ENCODE data around the gene TRIM2.
A peak's percentile ranks its signal among the peaks of the same experiment; 100 is the strongest.

TRIM2 gene

DNA sequence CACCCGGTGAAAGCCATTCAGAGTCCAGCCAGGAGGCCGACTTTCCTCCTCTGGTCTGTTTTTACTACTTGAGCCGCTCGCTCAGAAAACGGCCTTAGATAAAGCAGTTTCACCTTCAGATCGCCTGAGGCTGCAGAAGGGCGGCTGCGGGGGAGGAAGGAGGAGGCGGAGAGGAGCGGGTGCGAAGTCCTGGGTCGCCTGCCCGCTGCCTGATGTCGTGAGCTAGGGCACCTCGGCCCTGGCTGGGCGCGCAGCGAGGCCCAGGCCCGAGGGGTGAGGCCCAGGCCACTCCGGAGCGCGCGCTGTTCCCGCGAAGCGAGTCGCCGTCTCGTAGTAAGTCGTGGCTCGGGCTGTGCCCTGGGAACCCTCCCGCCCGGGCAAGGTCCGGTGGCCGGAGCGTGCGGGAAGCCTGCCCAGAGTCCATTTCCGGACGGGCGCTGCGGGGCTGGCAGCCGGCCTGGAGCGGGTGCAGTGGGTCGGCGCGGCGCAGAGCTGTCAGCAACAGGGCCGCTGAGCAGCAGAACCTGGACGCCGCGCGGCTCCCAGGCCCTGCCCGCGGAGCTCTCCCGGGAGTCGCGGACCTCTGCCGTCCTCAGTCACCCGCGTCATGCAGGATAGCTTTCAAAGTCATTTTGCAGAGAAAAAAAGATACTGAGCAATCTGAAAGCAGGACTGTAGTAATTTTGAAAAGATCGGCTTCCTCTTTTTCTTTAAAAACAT lies 18.6 kb downstream of the TRIM2 start:
- DNase-seq: peak; percentile 39 to 51

DNA sequence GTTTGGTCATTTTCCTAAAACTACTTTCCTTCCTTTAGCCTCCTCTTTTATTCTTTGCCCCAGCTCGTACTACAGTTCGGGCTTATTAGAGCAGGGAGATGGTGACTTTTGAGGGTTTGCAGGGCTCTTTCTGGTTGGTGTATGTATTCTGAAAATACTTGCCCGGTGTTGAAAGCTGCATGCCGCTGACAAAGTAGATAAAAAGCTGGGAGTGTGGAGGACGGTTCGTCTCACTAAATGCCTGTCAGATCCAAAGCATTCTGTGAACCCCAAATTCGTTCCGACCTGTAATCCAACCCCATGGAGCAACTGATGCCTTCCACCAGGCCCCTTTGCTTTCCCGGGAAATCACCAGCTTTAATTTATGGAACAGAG lies 19.2 kb downstream of the TRIM2 start:
- no peak for DNase-seq

DNA sequence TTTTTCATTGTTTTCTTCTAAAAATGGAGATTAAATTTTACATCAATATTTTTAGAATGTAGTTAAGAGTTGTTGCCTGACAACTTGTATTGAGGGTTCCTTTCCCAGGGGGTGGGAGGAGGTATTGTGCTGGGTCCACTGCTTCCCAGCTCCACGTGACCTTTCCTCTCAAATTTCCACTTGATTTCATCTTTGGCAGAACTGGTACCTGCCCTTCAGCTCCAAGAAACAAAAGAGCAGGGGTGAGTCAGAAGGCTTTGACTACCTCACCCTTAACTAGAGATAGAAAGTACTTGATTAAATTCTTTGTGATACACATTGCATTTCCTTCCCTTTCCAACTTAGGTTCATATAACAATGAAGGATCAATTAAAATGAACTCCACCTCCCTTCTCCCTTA lies 19.7 kb downstream of the TRIM2 start:
- DNase-seq: no peak

DNA sequence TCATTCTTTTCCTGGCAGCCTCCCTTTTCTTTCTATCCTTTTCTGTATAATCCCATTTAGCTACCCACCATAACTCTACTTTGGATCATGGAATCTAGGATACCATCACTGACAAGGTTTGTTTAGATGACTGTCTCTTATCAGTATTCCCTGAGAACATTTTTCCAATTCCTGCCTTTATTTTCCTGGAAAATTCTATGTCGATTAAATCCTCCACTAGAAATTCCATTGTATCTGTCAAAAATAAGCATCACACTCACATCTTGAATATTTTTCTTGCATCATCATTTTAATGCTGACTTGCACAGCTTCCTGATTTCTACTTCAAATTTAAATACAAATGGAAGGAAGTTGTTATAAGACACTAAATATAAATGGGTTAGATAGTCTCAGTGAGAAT lies 20.2 kb downstream of the TRIM2 start:
- no peak for DNase-seq

DNA sequence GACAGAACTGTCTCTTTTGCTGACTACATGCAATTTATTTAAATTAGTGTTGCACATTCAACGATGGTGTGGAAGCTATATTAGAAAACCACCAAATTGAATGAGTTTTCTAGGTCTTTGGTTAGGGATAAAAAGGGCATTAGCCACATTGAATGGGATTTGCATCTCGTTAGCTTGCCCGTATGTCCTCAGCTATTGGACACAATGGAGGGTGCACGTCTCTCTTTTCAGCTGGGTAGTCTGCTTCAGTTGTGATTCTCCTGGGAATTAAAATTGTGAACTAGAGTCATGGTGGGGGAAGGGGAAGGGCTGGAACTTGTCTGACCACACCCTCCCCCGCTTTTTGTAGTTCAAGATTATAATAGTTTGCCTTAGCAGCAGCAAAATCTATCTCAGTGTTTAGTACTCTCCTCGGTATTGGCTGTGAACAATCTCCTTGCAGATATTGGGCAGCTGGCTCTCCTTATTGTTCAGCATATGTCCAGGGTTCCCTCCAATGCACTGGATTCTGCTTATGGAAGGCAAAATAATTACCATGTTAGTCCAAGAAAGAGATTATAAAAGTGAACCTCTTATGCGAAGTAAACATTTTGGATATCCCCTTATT lies 23.3 kb downstream of the TRIM2 start:
- DNase-seq: no peak

DNA sequence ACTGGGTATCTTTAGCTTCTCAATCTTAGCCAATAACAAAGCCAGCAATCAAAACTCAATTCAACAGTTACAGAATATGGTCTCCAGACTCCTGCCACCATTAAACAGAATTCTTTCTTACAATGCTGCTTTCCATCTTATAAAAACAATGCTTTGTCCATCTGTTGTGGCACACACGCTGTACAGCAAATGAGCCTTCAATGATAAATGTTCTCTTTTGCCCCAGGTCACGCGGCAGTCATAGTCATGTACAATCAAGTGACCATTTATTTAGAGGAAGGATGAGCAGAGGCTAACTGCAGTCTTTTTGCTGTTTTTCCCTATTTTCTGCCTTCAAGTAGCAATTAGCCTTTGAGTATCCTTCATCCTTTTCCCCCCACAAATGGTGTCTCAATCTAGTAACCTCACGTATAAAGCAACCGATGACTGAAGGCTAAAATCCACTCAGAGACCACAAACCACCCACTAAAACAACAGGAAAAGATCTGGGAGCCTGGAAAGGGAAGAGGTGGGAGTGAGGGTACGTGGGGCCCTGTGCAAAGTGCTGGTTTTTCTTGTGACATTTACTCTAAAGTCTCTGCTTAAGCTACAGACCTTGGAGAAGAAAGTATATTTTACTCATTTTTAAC lies 24.4 kb downstream of the TRIM2 start:
- no peak for DNase-seq

DNA sequence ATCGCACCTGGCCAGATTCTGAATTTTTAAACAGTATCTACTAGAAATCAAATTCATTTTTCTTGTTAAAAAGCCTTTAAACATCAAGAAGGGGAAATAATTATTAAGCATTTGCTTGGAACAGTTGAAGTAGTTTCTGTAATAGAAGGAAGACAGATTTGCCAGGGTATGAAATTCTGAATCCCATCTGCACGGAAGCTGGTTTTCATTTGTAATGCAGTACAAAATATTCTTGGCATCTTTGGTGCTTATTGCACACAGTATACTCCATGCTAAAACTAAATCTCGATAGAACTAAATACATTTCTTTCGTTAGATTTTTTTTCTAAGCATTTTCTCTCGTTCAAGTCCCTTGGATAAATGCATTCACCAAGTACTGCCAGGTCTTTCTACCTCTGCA lies 25.3 kb downstream of the TRIM2 start:
- DNase-seq: no peak

DNA sequence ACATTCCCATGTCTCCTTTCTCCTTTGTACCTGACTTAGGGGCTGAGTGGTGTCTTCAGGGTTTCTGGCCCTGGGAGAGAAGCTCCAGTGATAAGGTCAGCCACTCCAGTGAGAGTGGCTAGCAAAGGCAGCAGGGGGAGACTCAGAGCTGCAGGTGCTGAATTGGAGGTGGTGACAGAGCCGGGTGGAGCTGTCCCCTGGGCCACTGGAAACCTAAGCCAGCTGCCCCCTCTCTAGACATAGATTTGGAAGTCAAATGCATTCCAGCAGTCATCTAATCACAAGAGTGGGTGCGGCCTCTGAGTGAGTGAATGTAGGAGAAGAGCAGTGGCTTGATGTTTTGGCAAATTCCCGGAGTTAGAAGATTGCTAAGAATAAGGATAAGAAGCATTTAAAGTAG lies 28.5 kb downstream of the TRIM2 start:
- no peak for DNase-seq

DNA sequence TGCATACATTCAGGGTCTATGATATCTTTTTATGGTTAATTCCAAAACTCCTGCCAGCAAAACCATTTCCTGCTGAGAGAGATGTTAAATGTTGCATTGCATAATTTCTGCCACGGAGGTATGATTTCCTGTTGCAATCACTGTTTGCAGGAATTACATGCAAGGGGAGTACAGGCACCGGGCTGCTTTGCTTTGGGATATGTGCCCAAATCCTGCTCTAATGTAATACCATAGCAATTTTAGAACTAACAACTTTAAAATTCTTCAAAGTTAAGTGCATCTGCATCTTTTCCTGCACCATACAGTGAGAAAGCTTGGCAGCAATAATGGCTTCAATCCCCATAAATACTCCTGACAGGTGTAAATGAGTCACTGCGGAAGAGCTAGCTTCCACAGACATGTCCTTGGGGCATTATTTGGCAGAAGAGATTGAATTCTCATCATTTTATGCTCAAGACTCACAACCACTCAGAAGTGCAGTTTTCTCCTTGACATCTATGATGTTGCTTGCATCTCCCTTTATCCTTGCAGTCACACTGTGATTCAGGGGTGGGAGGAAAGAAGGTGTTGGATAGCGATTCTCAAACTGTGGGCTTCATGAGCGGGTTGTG lies 29.6 kb downstream of the TRIM2 start:
- no peak for DNase-seq

DNA sequence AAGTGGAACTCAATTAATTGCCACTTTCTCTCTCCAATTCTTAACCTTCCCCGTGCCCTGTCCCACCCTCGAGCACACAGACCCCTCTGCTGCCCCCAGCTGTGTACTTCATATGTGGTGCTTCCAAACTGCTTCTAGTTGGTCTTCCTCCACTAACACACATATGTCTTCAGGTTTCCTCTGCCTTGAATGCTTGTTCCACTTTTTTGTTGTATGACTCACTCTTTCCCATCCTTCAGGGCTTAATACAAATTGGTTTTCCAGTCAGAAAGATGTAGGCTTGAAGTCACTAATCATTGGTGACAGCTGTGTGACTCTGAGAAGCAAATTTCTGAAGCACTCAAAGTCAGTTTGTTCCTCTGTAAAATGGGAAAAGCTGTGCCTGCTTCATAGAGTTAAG lies 30.6 kb downstream of the TRIM2 start:
- DNase-seq: no peak

DNA sequence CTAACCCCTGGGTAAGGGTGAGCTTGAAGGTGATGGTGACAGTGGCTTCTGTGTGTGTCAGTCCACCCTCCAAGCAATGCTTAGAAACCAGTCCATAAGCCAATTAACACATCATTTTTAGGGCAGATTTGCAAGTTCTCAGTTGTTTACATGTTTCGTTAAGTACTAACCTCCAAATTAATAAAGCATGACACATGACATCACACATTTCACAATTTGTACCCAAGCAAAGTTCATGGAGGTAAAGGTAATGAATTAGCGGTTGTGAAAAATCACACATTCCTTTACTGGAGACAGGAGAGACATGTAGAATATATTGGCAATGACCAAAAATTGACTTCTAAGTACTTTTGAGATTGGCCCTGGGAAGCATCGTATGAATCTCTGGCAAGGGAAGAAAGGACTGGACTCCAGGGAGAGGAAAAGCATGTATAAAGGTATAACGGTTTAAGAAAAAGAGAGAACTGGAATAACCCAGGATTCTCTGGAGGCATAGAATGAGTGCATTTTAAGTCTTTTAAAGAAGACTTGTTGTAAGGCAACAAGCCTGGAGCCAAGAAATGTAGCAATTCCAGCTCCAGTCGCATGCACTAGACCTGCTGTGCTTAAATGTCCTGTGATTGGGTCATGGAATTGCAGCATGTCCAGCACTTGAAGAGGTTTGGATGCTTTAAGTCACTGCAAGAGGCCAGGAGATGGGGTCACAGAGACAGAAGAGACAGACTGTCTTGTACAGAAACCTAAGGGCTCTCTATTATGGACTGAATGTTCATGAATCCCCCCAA lies 34.1 kb downstream of the TRIM2 start:
- no peak for DNase-seq

DNA sequence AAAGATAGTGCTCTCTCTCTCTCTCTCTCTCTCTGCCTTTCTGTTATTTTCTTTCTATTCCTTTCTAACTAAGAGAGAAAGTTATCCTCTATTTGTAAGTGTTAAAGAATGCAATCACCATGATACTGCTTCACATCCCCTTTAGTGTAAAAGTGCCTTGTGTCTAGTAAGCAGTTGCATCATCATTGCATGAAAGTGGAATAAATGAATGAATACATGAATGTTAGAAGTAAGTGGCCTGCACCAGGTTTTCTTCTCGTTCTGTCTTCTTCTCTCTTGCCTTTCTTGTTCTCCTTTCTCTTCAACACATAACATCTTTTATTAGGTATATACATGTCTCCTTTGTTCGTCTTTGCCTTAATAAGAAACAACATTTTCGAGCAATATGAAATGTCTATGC lies 35.2 kb downstream of the TRIM2 start:
- DNase-seq: no peak

DNA sequence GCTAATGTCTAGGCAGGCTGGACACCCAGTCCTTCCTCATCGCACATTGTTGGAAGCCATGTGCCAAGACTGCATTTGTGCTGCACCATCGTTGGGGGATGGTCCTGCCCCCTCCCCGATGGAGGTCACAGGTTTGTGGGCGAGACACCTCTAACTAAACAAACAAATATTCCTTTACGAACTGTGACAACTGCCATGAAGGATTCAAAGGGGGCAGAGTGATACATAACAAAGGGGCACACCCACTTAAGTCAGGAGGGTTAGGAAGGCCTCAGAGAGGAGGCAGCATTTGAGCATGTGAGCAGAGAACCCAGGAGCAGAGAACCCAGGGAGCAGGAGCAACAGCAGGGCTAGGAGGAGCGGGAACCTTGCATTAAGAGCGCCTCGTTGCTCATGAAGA lies 37.1 kb downstream of the TRIM2 start:
- DNase-seq: no peak

DNA sequence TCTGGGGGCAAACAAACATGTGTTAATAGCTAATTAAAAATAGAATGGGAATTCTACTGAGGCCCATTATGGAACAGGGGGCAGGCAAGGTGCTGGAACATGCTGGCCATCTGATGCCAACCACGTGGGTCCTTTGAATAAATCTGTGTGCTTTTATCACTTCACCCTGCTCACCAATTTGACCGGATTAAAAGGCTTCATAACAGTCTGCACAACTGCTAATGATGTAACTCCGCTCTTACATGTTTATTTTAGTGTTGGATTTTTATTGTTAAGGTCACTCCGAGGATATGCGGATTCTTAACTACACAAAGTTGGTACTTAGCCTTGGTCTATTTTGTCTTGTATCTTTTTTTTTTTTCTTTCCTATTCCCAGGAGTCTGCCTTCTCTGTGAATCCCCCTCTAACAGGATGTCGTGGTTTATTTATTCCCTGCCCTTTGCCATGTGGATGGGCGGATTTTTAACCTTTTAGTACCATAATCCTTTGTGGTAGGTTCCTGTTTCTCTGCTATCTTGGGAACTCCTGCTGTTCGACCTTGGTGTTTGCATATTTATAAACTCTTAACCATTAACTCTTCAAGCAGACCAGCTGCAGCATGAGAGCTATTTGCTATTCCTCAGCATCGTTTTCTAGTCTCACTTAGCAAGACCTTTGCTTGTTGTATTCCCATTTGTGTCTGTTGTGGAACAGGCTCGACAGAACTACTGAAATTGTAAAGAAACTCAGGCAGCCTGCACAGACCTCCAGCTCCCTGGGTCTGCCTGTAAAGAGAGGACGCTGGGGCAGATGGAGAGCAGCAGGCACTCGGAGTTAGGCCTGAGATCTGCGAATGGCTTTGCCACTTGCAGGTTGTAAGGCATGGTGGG lies 38.0 kb downstream of the TRIM2 start:
- no peak for DNase-seq

DNA sequence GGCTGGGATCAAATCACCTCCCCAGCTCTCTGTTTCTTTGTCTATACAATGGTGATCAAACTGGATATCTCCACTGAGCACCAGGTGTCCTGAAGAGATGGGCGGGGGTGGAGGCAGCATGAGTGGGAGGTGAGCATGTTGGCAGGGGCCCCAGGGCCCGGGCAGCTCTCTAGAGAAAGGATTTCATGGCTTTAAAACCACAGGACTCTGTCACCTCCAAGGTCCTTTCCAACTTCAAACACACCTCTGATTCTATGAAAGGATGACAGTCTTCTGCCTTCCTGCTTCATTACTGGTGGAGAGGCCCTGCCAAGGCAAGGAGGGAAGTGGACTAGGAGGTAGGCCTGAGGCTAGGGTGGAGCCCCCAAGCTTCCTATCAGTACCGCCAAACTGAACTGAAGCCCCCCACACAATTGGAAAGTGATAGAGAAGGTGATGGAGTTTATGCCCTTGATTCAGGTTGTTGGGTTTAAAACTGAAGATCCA lies 38.6 kb downstream of the TRIM2 start:
- DNase-seq: no peak

DNA sequence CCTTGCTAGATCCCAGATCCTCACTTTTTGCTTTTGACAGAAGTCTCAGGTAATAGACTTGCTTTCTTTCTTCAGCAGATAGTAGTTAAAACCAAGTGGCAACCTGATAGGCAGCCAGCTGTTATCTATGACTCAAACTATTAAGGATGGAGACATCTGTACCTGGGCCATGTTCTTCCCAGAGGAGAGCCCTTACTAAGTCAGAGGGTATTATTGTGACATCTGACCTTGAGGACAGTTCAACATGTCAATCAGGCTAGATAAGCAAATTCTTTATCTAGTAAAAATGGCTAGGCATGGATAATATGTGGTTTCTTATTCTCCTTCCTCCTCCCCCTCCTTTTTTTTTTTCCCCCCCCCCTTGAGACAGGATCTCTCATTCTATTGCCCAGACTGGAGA lies 39.2 kb downstream of the TRIM2 start:
- no peak for DNase-seq

DNA sequence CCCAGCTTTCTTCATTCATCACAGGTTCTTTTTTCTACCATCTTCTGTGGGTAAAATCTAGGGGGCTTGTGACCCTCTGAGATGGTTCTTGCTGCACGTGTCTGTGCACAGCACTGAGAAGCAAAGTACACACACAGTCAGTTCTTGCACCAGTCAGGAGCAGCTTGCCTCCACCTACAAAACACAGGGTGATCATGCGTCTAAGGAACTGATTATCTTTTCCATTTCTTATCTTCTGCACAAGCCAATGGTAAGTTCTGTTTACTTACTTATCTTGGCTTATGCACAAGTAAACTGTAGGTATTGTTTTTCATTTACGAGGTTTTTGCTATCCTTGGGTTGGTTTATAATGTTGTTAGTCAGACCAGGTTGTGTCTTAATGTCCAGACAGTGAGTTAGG lies 40.7 kb downstream of the TRIM2 start:
- no peak for DNase-seq

DNA sequence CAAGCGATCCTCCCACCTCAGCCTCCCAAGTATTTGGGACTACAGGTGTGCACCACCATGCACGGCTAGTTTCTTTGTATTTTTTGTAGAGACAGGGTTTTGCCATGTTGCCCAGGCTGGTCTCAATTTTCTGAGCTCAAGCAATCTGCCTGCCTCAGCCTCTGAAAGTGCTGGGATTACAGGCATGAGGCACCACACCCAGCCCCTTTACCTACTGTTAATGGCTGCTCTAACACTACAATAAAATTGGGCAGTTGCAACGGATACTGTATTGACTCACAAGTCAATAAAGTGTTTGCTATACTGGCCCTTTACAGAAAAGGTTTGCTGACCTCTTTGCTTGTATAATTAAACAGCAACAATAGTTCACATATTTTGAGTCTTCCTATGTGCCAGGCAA lies 41.5 kb downstream of the TRIM2 start:
- no peak for DNase-seq

DNA sequence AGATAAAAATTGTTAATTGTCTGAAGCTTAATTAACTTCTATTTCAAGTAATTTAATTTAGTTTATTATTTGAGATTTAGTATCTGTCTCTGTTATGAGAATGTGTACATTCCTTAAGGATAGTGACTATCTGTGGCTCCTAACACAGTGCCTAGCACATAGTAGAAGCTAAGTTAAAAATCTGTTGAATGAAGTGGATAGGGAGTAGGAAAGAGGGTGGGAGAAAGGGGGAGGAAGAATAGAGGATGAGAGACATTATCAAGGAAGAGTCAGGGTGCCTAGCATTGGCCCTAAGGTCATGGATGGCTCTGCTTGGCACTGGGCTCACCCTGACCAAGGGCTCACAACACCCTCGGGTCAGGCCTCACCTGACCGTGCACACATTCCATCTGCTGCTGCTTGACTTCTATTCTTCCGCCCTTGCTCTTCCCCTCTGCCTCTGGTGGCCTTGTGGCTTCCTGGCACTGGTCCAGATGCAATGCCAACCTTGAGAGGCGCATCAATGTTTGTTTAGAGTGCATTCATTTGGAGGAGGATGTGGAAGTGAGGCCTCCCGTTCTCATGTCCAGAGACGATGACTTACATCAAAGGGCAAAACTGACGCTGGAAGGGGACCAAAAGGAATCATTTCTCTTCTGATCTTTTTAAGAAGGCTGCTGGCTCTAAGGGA lies 42.3 kb downstream of the TRIM2 start:
- no peak for DNase-seq

DNA sequence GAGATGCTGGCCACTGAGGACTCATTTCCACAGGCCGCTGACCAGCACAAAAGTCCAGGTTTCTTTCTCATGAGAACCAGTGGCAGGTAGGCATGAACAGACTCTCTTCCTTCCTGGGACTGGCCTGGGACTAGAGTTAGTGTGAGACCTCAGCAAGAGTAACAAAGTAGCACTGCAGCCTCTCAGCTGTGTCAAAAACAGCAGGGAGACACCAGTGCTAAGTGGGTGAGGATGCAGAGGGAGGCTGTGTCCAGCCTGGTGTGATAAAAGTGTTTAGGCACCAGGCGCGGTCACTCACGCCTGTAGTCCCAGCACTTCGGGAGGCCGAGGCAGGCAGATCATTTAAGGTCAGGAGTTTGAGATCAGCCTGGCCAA lies 42.9 kb downstream of the TRIM2 start:
- DNase-seq: no peak

DNA sequence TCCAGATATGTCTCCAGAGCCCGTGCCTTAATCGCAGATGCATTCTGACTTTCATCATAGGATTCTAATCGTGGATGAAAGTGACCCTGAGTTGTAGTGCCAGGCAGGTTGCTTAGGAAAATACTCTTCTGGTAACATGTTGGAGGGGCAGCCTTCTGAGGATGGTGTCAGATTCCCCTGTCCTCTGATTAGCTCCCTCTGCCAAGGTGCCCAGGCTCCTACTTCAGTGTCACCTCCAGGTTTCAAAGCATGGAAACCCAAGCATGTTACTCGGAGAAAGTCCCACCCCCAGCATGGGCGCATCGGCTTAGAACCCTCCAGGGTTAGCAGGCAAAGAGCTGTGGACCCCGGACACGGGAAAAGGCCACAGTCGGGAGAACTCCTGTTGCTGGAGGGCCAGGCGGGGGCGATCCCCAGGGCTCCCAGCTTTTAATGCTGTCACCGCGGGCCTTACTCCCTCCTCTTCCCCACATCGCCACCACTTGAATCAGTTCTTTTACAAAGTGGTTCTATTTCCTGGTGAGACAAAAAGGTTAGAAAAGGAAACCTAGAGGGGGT lies 44.5 kb downstream of the TRIM2 start:
- DNase-seq: no peak

All from activated T-cell treated with anti-CD3 and anti-CD28 coated beads, Interleukin-2, amount 50 U/mL, for 48 hours (primary cell).